ENCODE data around the gene DDO.

The DDO gene

GRCh38 chr6:110419028-110419739 lies 3.8 kb upstream of the DDO start:
- no peak for DNase-seq (ENCODE audit: low spot score)

- no peak for DNase-seq (ENCODE audit: low spot score)
Observed at GRCh38 chr6:110418594-110418993, 3.2 kb upstream of the DDO start.

GRCh38 chr6:110414669-110415068 lies 706 bp downstream of the DDO start:
- DNase-seq (ENCODE audit: low spot score) = no peak

- no peak for DNase-seq (ENCODE audit: low spot score)
Observed at GRCh38 chr6:110412360-110412759, 3.0 kb downstream of the DDO start.

- DNase-seq (ENCODE audit: low spot score) = no peak
Observed at GRCh38 chr6:110410511-110410910, 4.9 kb downstream of the DDO start.

GRCh38 chr6:110409794-110410193 lies 5.6 kb downstream of the DDO start:
- DNase-seq (ENCODE audit: low spot score) = no peak

- DNase-seq (ENCODE audit: low spot score) = no peak
Observed at GRCh38 chr6:110408901-110409300, 6.5 kb downstream of the DDO start.

GRCh38 chr6:110404607-110405006 lies 10.8 kb downstream of the DDO start:
- no peak for DNase-seq (ENCODE audit: low spot score)

- DNase-seq (ENCODE audit: low spot score) = no peak
Observed at GRCh38 chr6:110401585-110402176, 13.7 kb downstream of the DDO start.

GRCh38 chr6:110400208-110400607 lies 15.2 kb downstream of the DDO start:
- no peak for DNase-seq (ENCODE audit: low spot score)

GRCh38 chr6:110399219-110400071 lies 15.9 kb downstream of the DDO start:
- no peak for DNase-seq (ENCODE audit: low spot score)

GRCh38 chr6:110398778-110399177 lies 16.6 kb downstream of the DDO start:
- peak; percentile 4 for DNase-seq (ENCODE audit: low spot score)

- DNase-seq (ENCODE audit: low spot score) = no peak
Observed at GRCh38 chr6:110395221-110395620, 20.2 kb downstream of the DDO start.

- DNase-seq (ENCODE audit: low spot score) = no peak
Observed at GRCh38 chr6:110394409-110394808, 21.0 kb downstream of the DDO start.

- DNase-seq (ENCODE audit: low spot score) = no peak
Observed at GRCh38 chr6:110392727-110393126, 22.6 kb downstream of the DDO start.

- DNase-seq (ENCODE audit: low spot score) = no peak
Observed at GRCh38 chr6:110390404-110390803, 25.0 kb downstream of the DDO start.

- no peak for DNase-seq (ENCODE audit: low spot score)
Observed at GRCh38 chr6:110389689-110390382, 25.5 kb downstream of the DDO start.

- no peak for DNase-seq (ENCODE audit: low spot score)
Observed at GRCh38 chr6:110387986-110388385, 27.4 kb downstream of the DDO start.

- no peak for DNase-seq (ENCODE audit: low spot score)
Observed at GRCh38 chr6:110385458-110385863, 29.9 kb downstream of the DDO start.

- DNase-seq (ENCODE audit: low spot score) = no peak
Observed at GRCh38 chr6:110378552-110378951, 36.8 kb downstream of the DDO start.

GRCh38 chr6:110369066-110369465 lies 46.3 kb downstream of the DDO start:
- no peak for DNase-seq (ENCODE audit: low spot score)

- no peak for DNase-seq (ENCODE audit: low spot score)
Observed at GRCh38 chr6:110368284-110368683, 47.1 kb downstream of the DDO start.

Measured in activated CD4-positive, alpha-beta T cell treated with anti-CD3 and anti-CD28 coated beads, Interleukin-2, Interleukin-4, amounts not matched to agents 100 ng/mL and 50 ng/mL, durations not matched to agents 16 hours and 8 hours (primary cell).